Measurements from ENCODE around the gene RAB4A. TPM values are rescaled to one million over a fixed set of nuclear protein-coding genes. Genes with fewer than 3 reads are reported as not detected.

Gene RAB4A
- total RNA-seq, 1 experiment from 2014 or later = 66.7 TPM

DNA sequence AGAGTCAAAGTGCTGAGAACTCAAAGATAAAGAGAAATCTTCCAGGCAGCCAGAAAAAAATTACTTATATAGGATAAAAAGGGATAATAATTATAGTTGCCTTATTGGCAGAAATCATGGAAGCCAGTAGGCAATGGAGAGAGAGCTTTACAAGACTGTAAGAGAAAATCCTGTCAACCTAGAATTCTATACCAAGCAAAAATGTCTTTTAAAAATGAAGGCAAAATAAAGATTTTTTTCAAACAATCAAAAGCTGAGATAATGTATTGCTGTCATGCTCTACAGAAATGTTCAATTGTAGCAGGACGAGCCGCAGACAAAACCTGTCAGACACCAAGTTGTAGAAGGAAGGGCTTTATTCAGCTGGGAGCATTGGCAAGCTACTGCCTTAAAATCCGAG is 26.8 kb upstream of the RAB4A start:
- Histone ChIP-seq H3K23me2 (ENCODE audit: insufficient read length, low read depth, low read length, poor library complexity, severe bottlenecking) (no peaks in the 10 kb centered on the region), H3K18ac (ENCODE audit: insufficient read length, low read depth, low read length) (no peak overlapping the region), H2BK12ac (ENCODE audit: insufficient read length, low read depth, low read length) (no peak overlapping the region), H3K9ac (ENCODE audit: extremely low read depth, insufficient read length, low read length) (no peak overlapping the region), H2BK5ac (ENCODE audit: insufficient read length, low read length) (no peak overlapping the region), H4K5ac (ENCODE audit: insufficient read length, low read depth, low read length) (no peak overlapping the region), H3K4me2 (ENCODE audit: insufficient read depth, insufficient read length, low read length) (no peak overlapping the region), H3K4ac (ENCODE audit: low read depth, low read length) (no peak overlapping the region), H3K4me1 (ENCODE audit: insufficient read depth, low read length) (0 out of 2 replicates have a peak, but pooled peaks cover 3% of the 10 kb centered on the region), H2AFZ (ENCODE audit: low read length) (no peak overlapping the region), H2BK15ac (ENCODE audit: low read depth, low read length) (no peak overlapping the region), H2AK5ac (ENCODE audit: insufficient read length, low read length) (no peak overlapping the region), H4K91ac (ENCODE audit: insufficient read length, low read depth, low read length) (no peak overlapping the region), H2BK120ac (ENCODE audit: low read depth, low read length, poor library complexity, severe bottlenecking) (no peak overlapping the region), H3T11ph (ENCODE audit: low read length) (no peak overlapping the region), H4K20me1 (ENCODE audit: control insufficient read depth, insufficient read depth, insufficient read length) (no peaks in the 10 kb centered on the region), H3K9me3 (ENCODE audit: control insufficient read depth, low read depth, low read length) (no peaks in the 10 kb centered on the region), H4K8ac (replicated peaks; ENCODE audit: insufficient read length, low read depth, low read length) (no peak overlapping the region), H3K23ac (ENCODE audit: insufficient read length, low read depth, low read length) (no peak overlapping the region), H2BK20ac (ENCODE audit: low read depth, low read length, poor library complexity, severe bottlenecking) (no peak overlapping the region), H3K14ac (ENCODE audit: insufficient read depth, low read length) (no peak overlapping the region), H3K27me3 (ENCODE audit: insufficient read depth, low read length) (no peaks in the 10 kb centered on the region), H3K79me1 (ENCODE audit: insufficient read depth, low read depth, low read length, poor library complexity, severe bottlenecking) (no peaks in the 10 kb centered on the region), H3K79me2 (ENCODE audit: insufficient read depth, low read length) (no peaks in the 10 kb centered on the region), H3K27ac (ENCODE audit: insufficient read length, low read depth, low read length) (no peak overlapping the region), H3K56ac (ENCODE audit: insufficient read length, low read depth, low read length) (no peak overlapping the region)
- Mint-ChIP-seq H3K4me1 (peaks cover 15 to 19% of the 10 kb centered on the region in 2 experiments), H3K27me3 (ENCODE audit: low read depth) (no peaks in the 10 kb centered on the region), H3K27ac (no peak overlapping the region), H3K4me3 (no peak overlapping the region), H3K9me3 (peaks cover 18 to 22% of the 10 kb centered on the region in 2 experiments), H3K36me3 (ENCODE audit: insufficient read depth in 1 of 3, low read depth in 3 of 3) (peaks cover 3 to 24% (median 14%) of the 10 kb centered on the region in 3 experiments; a peak in 6 of 7 replicates)
- no peak for DNase-seq
- WGBS (ENCODE audit: extremely low coverage, insufficient read length, low lambda C conversion rate) = no CpG with 5 or more reads among the region's 3 CpGs
- TF ChIP-seq, protein P1, sequence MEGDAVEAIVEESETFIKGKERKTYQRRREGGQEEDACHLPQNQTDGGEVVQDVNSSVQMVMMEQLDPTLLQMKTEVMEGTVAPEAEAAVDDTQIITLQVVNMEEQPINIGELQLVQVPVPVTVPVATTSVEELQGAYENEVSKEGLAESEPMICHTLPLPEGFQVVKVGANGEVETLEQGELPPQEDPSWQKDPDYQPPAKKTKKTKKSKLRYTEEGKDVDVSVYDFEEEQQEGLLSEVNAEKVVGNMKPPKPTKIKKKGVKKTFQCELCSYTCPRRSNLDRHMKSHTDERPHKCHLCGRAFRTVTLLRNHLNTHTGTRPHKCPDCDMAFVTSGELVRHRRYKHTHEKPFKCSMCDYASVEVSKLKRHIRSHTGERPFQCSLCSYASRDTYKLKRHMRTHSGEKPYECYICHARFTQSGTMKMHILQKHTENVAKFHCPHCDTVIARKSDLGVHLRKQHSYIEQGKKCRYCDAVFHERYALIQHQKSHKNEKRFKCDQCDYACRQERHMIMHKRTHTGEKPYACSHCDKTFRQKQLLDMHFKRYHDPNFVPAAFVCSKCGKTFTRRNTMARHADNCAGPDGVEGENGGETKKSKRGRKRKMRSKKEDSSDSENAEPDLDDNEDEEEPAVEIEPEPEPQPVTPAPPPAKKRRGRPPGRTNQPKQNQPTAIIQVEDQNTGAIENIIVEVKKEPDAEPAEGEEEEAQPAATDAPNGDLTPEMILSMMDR (conservative IDR thresholded peaks at IDR 0.05) = no peak
